Superior temporal gyrus (tissue), 1 donor: Measurements from ENCODE around the gene ATF7IP2.
"Not testable (repeated sequence)": the region's sequence is repeated elsewhere in the genome, so short reads cannot be mapped to it uniquely, and the experiment has no call there.

Experiments used
- DNase-seq: peaks from one replicate; pipeline ENCODE4 v3.0.0-alpha.2; 2016; ENCODE audit errors: extremely low spot score

The ATF7IP2 gene

GRCh38 chr16:10452208-10453158 is 66.6 kb downstream of the ATF7IP2 start:
- DNase-seq: not testable (repeated sequence)

- DNase-seq: no peak
Measured at GRCh38 chr16:10453159-10453510, 67.3 kb downstream of the ATF7IP2 start.

GRCh38 chr16:10465821-10466220 is 80.0 kb downstream of the ATF7IP2 start:
- no peak for DNase-seq

GRCh38 chr16:10466313-10466712 is 80.5 kb downstream of the ATF7IP2 start:
- DNase-seq: no peak

GRCh38 chr16:10466861-10467260 is 81.0 kb downstream of the ATF7IP2 start:
- no peak for DNase-seq

- not testable (repeated sequence) for DNase-seq
Measured at GRCh38 chr16:10476636-10477035, 90.8 kb downstream of the ATF7IP2 start.

- no peak for DNase-seq
Measured at GRCh38 chr16:10480151-10480550, 94.3 kb downstream of the ATF7IP2 start.

GRCh38 chr16:10485159-10485558 is 99.3 kb downstream of the ATF7IP2 start:
- DNase-seq: no peak

GRCh38 chr16:10485698-10486382 is 100.0 kb downstream of the ATF7IP2 start:
- no peak for DNase-seq

- no peak for DNase-seq
Measured at GRCh38 chr16:10490141-10490540, 104.3 kb downstream of the ATF7IP2 start.

- no peak for DNase-seq
Measured at GRCh38 chr16:10493276-10493675, 107.4 kb downstream of the ATF7IP2 start.

- DNase-seq: no peak
Measured at GRCh38 chr16:10494343-10495030, 108.6 kb downstream of the ATF7IP2 start.

- no peak for DNase-seq
Measured at GRCh38 chr16:10495031-10495345, 109.1 kb downstream of the ATF7IP2 start.

- no peak for DNase-seq
Measured at GRCh38 chr16:10497132-10498101, 111.6 kb downstream of the ATF7IP2 start.

GRCh38 chr16:10500582-10500981 is 114.7 kb downstream of the ATF7IP2 start:
- DNase-seq: no peak

GRCh38 chr16:10501016-10501607 is 115.3 kb downstream of the ATF7IP2 start:
- no peak for DNase-seq

GRCh38 chr16:10502776-10503175 is 116.9 kb downstream of the ATF7IP2 start:
- DNase-seq: no peak

GRCh38 chr16:10504404-10504885 is 118.6 kb downstream of the ATF7IP2 start:
- no peak for DNase-seq

- DNase-seq: not testable (repeated sequence)
Measured at GRCh38 chr16:10505286-10505685, 119.4 kb downstream of the ATF7IP2 start.

GRCh38 chr16:10509534-10510025 is 123.7 kb downstream of the ATF7IP2 start:
- peak; percentile 93 for DNase-seq

GRCh38 chr16:10510279-10510678 is 124.4 kb downstream of the ATF7IP2 start:
- no peak for DNase-seq
